Endothelial cell (in vitro differentiated cells): ENCODE data around the gene LCLAT1. TPM values are rescaled to one million over a fixed set of nuclear protein-coding genes. Genes with fewer than 3 reads are reported as not detected.

Source experiments
- DNase-seq: peaks from one replicate; pipeline ENCODE4 v3.0.0; 2021; ENCODE audit warnings: low spot score
- H3K27ac Mint-ChIP-seq: one replicate; pipeline ENCODE4 v1.8.0; 2021; ENCODE audit warnings: mixed read lengths, inconsistent platforms; ENCODE audit not compliant: unreplicated experiment
- H3K27me3 Mint-ChIP-seq: one replicate; pipeline ENCODE4 v1.8.0; 2021; ENCODE audit warnings: mild to moderate bottlenecking, moderate library complexity, mixed read lengths, inconsistent platforms; ENCODE audit not compliant: unreplicated experiment
- H3K36me3 Mint-ChIP-seq: one replicate; pipeline ENCODE4 v1.8.0; 2021; ENCODE audit warnings: mild to moderate bottlenecking, low read depth, mixed read lengths, inconsistent platforms; ENCODE audit not compliant: unreplicated experiment
- H3K4me1 Mint-ChIP-seq: one replicate; pipeline ENCODE4 v1.8.0; 2021; ENCODE audit warnings: mild to moderate bottlenecking, mixed read lengths, inconsistent platforms; ENCODE audit not compliant: unreplicated experiment
- H3K4me3 Mint-ChIP-seq: one replicate; pipeline ENCODE4 v1.8.0; 2021; ENCODE audit warnings: mild to moderate bottlenecking, mixed read lengths, inconsistent platforms; ENCODE audit not compliant: unreplicated experiment
- H3K9me3 Mint-ChIP-seq: one replicate; pipeline ENCODE4 v1.8.0; 2021; ENCODE audit warnings: mixed read lengths, inconsistent platforms; ENCODE audit not compliant: unreplicated experiment
- total RNA-seq: library from RNA; stranded (reverse); fragmentation: NEBNext Ultra II Directional; extraction: Animal tissue kit (Norgen Biotek cat#: 25700); gene quantifications from one replicate; pipeline ENCODE4 v1.2.1, GENCODE V29; 2021; ENCODE audit not compliant: unreplicated experiment
- TF ChIP-seq, protein P1 (sequence below): fragments of 200-600 bp; sonication (generic); IDR thresholded peaks from one replicate; pipeline ENCODE4 v1.5.0; 2021; ENCODE audit warnings: antibody characterized with exemption; ENCODE audit not compliant: unreplicated experiment

LCLAT1 gene
- total RNA-seq, 1 donor from 2014 or later: 20.9 TPM

DNA sequence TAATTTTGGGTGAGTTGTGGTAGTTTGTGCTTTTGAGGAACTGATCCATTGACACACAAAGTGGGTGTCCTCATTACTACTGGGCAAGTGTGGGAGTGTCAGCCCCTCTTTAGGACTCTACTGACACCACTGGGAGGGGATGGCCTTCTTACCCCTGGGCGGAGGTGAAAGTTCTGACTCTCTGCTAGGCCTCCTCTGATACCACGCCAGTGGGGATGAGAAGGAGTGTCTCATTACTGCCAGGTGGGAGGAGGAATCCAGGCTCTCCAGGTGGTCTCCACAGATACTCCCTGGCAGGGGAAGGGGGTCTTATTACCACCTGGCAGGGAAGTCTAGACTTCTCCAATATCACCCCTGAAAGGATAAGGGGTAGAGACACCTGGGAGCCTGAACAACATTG, 9.1 kb downstream of the LCLAT1 start:
- Mint-ChIP-seq H3K9me3 (no peaks in the 10 kb centered on the region), H3K4me1 (peaks cover 13% of the 10 kb centered on the region), H3K4me3 (no peak overlapping the region), H3K36me3 (no peaks in the 10 kb centered on the region), H3K27me3 (no peaks in the 10 kb centered on the region), H3K27ac (no peak overlapping the region)
- DNase-seq: no peak
- TF ChIP-seq, protein P1, sequence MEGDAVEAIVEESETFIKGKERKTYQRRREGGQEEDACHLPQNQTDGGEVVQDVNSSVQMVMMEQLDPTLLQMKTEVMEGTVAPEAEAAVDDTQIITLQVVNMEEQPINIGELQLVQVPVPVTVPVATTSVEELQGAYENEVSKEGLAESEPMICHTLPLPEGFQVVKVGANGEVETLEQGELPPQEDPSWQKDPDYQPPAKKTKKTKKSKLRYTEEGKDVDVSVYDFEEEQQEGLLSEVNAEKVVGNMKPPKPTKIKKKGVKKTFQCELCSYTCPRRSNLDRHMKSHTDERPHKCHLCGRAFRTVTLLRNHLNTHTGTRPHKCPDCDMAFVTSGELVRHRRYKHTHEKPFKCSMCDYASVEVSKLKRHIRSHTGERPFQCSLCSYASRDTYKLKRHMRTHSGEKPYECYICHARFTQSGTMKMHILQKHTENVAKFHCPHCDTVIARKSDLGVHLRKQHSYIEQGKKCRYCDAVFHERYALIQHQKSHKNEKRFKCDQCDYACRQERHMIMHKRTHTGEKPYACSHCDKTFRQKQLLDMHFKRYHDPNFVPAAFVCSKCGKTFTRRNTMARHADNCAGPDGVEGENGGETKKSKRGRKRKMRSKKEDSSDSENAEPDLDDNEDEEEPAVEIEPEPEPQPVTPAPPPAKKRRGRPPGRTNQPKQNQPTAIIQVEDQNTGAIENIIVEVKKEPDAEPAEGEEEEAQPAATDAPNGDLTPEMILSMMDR: no peak

DNA sequence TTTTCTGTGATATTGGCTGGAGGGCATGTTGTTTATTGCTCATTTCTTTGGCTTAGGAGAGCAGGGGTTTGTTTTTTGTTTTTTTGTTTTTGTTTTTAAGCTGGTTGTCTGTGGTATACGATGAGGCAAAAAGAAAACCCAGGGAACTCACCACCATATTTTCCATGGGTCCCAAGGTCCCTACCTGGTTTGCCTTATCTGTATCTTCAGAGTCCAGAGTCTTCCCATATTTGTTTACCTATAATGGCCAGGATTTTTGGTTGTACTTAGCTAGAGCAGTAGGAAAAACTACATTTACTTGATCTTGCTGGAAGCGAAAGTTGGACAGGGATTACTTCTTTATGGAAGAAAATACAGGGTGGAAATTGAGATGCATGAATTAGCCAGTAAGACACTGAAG, 9.5 kb downstream of the LCLAT1 start:
- no peak overlapping the region for H3K27ac Mint-ChIP-seq
- TF ChIP-seq, protein P1: no peak
- H3K4me3 Mint-ChIP-seq: no peak overlapping the region
- H3K4me1 Mint-ChIP-seq: peaks cover 13% of the 10 kb centered on the region
- DNase-seq: no peak
- no peaks in the 10 kb centered on the region for H3K27me3 Mint-ChIP-seq
- H3K9me3 Mint-ChIP-seq: no peaks in the 10 kb centered on the region
- no peaks in the 10 kb centered on the region for H3K36me3 Mint-ChIP-seq

DNA sequence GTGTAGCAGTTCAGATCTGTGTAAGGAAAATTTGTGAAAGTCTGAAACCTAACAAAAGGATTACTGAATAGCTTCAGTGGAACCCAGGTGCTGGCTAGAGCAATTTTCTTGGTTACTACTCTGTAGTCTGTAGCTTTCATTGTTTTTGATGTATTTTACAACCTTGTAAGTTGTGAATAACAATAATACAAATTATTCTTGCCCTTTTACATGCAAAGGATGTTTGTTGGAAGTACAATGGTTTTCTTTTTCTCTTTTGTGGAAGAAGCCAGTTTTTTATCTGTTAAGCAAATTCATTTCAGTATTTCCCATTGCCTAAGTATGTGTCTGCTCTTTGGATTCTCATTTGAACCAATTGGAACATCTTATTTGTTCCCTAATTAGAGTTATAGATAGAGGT, 10.2 kb downstream of the LCLAT1 start:
- Mint-ChIP-seq H3K27ac (no peak overlapping the region), H3K4me1 (peaks cover 13% of the 10 kb centered on the region)

DNA sequence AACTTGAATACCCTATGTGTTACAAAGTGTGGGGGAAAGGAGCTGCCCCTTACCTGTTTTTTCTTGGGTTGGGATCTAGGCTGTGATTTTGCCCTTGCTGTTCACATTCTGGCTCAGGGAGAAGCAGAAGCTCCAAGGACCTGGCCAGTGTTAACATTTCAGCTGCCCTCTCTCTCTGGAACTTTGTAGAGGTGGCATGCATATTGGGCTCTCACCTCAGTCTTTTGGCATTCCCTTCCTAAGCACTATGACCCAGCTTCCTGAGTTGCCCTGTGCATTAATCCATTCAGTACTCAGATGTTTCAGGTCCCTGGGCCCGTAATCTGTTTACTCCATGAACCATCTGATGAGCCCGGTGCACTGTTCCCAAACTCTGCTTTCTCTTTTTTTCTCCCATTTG, 12.1 kb downstream of the LCLAT1 start:
- Mint-ChIP-seq H3K4me1 (peaks cover 6% of the 10 kb centered on the region), H3K4me3 (no peak overlapping the region), H3K27me3 (no peaks in the 10 kb centered on the region), H3K9me3 (no peaks in the 10 kb centered on the region), H3K36me3 (no peaks in the 10 kb centered on the region), H3K27ac (no peak overlapping the region)
- TF ChIP-seq, protein P1: no peak
- no peak for DNase-seq

More for the DNA sequence above, 10.2 kb downstream of the LCLAT1 start:
- no peaks in the 10 kb centered on the region for H3K9me3 Mint-ChIP-seq
- no peak for DNase-seq
- no peaks in the 10 kb centered on the region for H3K27me3 Mint-ChIP-seq
- H3K4me3 Mint-ChIP-seq: no peak overlapping the region
- TF ChIP-seq, protein P1: no peak
- no peaks in the 10 kb centered on the region for H3K36me3 Mint-ChIP-seq

DNA sequence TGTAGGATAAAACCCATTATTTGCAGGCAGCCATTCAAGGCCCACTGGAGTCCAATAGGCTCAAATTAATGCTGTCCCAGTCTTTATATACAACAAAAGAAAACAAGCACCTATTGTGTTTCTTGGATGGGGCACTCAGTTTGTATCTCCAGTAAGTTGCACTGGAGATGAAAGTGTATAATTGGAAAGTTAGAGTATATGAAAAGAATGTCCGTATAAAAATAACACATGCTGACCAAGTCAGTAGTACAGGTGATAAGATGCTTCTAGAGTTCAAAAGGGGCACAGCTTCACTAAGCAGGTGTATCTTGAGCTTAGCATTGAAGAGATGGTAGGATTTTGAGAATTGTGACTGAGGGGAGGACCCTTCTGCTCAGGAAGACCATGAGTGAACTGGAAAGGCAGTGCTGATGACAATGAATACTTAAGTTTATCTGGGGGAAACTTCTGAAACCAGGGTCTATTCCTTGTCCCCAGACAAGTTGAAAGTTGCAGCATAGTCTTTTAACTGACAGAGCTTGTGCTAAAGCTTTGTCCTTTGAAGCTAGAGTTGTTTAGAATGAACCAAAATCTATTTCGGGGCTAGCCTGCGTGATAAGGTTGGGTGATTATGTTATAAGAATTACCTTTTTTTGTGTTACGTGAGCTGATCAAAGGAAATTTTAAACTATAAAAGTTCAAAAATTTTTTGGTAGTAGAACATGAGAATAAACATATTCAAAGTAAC, 15.2 kb downstream of the LCLAT1 start:
- H3K4me1 Mint-ChIP-seq: no peaks in the 10 kb centered on the region
- H3K27ac Mint-ChIP-seq: no peak overlapping the region

More for the DNA sequence above, 15.2 kb downstream of the LCLAT1 start:
- Mint-ChIP-seq H3K36me3 (no peaks in the 10 kb centered on the region), H3K4me3 (no peak overlapping the region), H3K9me3 (no peaks in the 10 kb centered on the region), H3K27me3 (no peaks in the 10 kb centered on the region)
- TF ChIP-seq, protein P1: no peak
- no peak for DNase-seq
